H1 (cell line): ENCODE results near the gene CAPZB. TPM values are rescaled to one million over a fixed set of nuclear protein-coding genes. Genes with fewer than 3 reads are reported as not detected.
A peak's percentile ranks its signal among the peaks of the same experiment; 100 is the strongest.

ENCODE experiments used
- CTCF ChIA-PET: fragments of 300-600 bp; sonication (Branson Sonifier 250); formaldehyde crosslinking; loops from one replicate; lab custom pipeline; 2021; ENCODE audit not compliant: partially characterized antibody; lab: Charles Lee
- POLR2A ChIA-PET: fragments of 300-600 bp; sonication (Branson Sonifier 250); formaldehyde crosslinking; loops from one replicate; lab custom pipeline; 2021; ENCODE audit warnings: inconsistent platforms; ENCODE audit not compliant: partially characterized antibody; lab: Charles Lee
- DNase-seq, 2 experiments: peaks; one replicate each; pipeline versions ENCODE4 v3.0.0 to v3.0.0-alpha.2; 2010 to 2022; ENCODE audit warnings: low spot score in 2 of 2, low read depth in 1 of 2, mixed read lengths in 1 of 2
- FAIRE-seq: peaks from 2 replicates; lab custom pipeline; 2011; peaks lifted over from hg19 to GRCh38; lab: Jason Lieb, UNC
- H2AFZ ChIP-seq: 2 replicates; pipeline ENCODE4 v1.8.1; 2012; ENCODE audit warnings: low read length, inconsistent platforms
- H2AK5ac ChIP-seq: 2 replicates; pipeline ENCODE4 v1.6.1; 2013; ENCODE audit warnings: low read depth, low read length
- H2BK120ac ChIP-seq: replicated peaks from 2 replicates; pipeline ENCODE3; 2013; ENCODE audit warnings: low read depth, low read length, inconsistent platforms
- H2BK12ac ChIP-seq: 2 replicates; pipeline ENCODE4 v1.6.1; 2013; ENCODE audit warnings: low read depth, low read length
- H2BK15ac ChIP-seq: 2 replicates; pipeline ENCODE4 v1.6.1; 2013; ENCODE audit warnings: low read length
- H2BK20ac ChIP-seq: 2 replicates; pipeline ENCODE4 v1.6.1; 2013; ENCODE audit warnings: low read length
- H2BK5ac ChIP-seq: 2 replicates; pipeline ENCODE4 v1.6.1; 2013; ENCODE audit warnings: low read depth, low read length
- H3K14ac ChIP-seq: 2 replicates; pipeline ENCODE4 v1.6.1; 2013; ENCODE audit warnings: inconsistent platforms; ENCODE audit not compliant: insufficient read length
- H3K18ac ChIP-seq: 2 replicates; pipeline ENCODE4 v1.6.1; 2013; ENCODE audit warnings: low read length; ENCODE audit errors: extremely low read depth
- H3K23ac ChIP-seq: 2 replicates; pipeline ENCODE4 v1.6.1; 2013; ENCODE audit warnings: inconsistent platforms; ENCODE audit not compliant: insufficient read length
- H3K23me2 ChIP-seq: 2 replicates; pipeline ENCODE4 v1.6.1; 2013; ENCODE audit warnings: low read depth, low read length
- H3K27ac ChIP-seq: 2 replicates; pipeline ENCODE4 v1.6.1; 2011; ENCODE audit warnings: low read depth, low read length, inconsistent platforms
- H3K27me3 ChIP-seq, 4 experiments: replicated peaks in 1 of 4; 1 replicate in 1 of 4; 2 replicates in 3 of 4; pipeline versions ENCODE4 v1.6.1 to v1.8.1; 2011 to 2013; ENCODE audit warnings: low read length in 3 of 4, mild to moderate bottlenecking in 3 of 4, inconsistent platforms in 2 of 4, mixed read lengths in 2 of 4, moderate library complexity in 1 of 4; ENCODE audit not compliant: control insufficient read depth in 3 of 4, insufficient read depth in 3 of 4; ENCODE audit errors: extremely low read depth in 1 of 4
- H3K36me3 ChIP-seq, 4 experiments: 2 replicates each; pipeline versions ENCODE4 v1.6.1 to v1.8.1; 2011 to 2013; ENCODE audit warnings: mild to moderate bottlenecking in 4 of 4, low read length in 3 of 4, moderate library complexity in 2 of 4, control low read depth in 1 of 4, inconsistent platforms in 1 of 4; ENCODE audit not compliant: insufficient read depth in 4 of 4, control insufficient read depth in 2 of 4
- H3K4ac ChIP-seq: replicated peaks from 2 replicates; pipeline ENCODE3; 2013; ENCODE audit warnings: low read length, low read depth, mixed read lengths, inconsistent platforms; ENCODE audit not compliant: insufficient read length
- H3K4me1 ChIP-seq, 4 experiments: replicated peaks in 1 of 4; 1 replicate in 1 of 4; 2 replicates in 3 of 4; pipeline versions ENCODE4 v1.6.1 to v1.8.1; 2011 to 2013; ENCODE audit warnings: low read length in 3 of 4, inconsistent platforms in 2 of 4, mixed read lengths in 1 of 4; ENCODE audit not compliant: insufficient read depth in 4 of 4, control insufficient read depth in 3 of 4
- H3K4me2 ChIP-seq, 2 experiments: 2 replicates each; pipeline versions ENCODE4 v1.6.1 to v1.8.1; 2011 to 2013; ENCODE audit warnings: low read depth in 2 of 2, low read length in 2 of 2, control low read depth in 1 of 2, inconsistent platforms in 1 of 2, mild to moderate bottlenecking in 1 of 2; ENCODE audit not compliant: insufficient read depth in 1 of 2
- H3K4me3 ChIP-seq, 4 experiments: fragments of 200-600, 300-600 bp in 1 of 4; sonication (generic), shearing (Covaris generic), sonication (Bioruptor Twin) in 1 of 4; 2 replicates each; pipeline versions ENCODE4 v1.5.1 to v1.8.1; 2011 to 2016; ENCODE audit warnings: low read length in 4 of 4, low read depth in 3 of 4, control low read depth in 2 of 4, inconsistent platforms in 2 of 4, mild to moderate bottlenecking in 2 of 4, mixed read lengths in 1 of 4, moderate library complexity in 1 of 4; ENCODE audit not compliant: insufficient read depth in 2 of 4; ENCODE audit errors: extremely low read depth in 1 of 4
- H3K56ac ChIP-seq: replicated peaks from 2 replicates; pipeline ENCODE3; 2013; ENCODE audit warnings: low read depth, mild to moderate bottlenecking, mixed read lengths, low read length, inconsistent platforms; ENCODE audit not compliant: insufficient read length
- H3K79me1 ChIP-seq: 2 replicates; pipeline ENCODE4 v1.6.1; 2013; ENCODE audit warnings: low read depth, low read length, control low read depth
- H3K79me2 ChIP-seq, 2 experiments: 2 replicates each; pipeline versions ENCODE4 v1.6.1 to v1.8.1; 2012 to 2013; ENCODE audit warnings: low read length in 2 of 2, mild to moderate bottlenecking in 2 of 2, inconsistent platforms in 1 of 2; ENCODE audit not compliant: insufficient read depth in 2 of 2, control insufficient read depth in 1 of 2
- H3K9ac ChIP-seq, 4 experiments: replicated peaks in 1 of 4; 1 replicate in 1 of 4; 2 replicates in 3 of 4; pipeline versions ENCODE4 v1.6.1 to v1.8.1; 2011 to 2013; ENCODE audit warnings: low read depth in 3 of 4, low read length in 3 of 4, control low read depth in 2 of 4, mild to moderate bottlenecking in 2 of 4, moderate library complexity in 2 of 4, inconsistent platforms in 1 of 4; ENCODE audit errors: extremely low read depth in 1 of 4
- H3K9me3 ChIP-seq, 2 experiments: 2 replicates each; pipeline versions ENCODE4 v1.6.1 to v1.8.1; 2012 to 2013; ENCODE audit warnings: mild to moderate bottlenecking in 2 of 2, moderate library complexity in 2 of 2, control low read depth in 1 of 2, inconsistent platforms in 1 of 2, low read depth in 1 of 2, low read length in 1 of 2, mixed read lengths in 1 of 2; ENCODE audit not compliant: insufficient read depth in 2 of 2
- H4K20me1 ChIP-seq, 2 experiments: replicated peaks in 1 of 2; 2 replicates each; pipeline versions ENCODE3 to v1.8.1; 2011 to 2013; ENCODE audit warnings: inconsistent platforms in 2 of 2, low read length in 2 of 2, mild to moderate bottlenecking in 1 of 2; ENCODE audit not compliant: insufficient read depth in 2 of 2, control insufficient read depth in 1 of 2
- H4K5ac ChIP-seq: 2 replicates; pipeline ENCODE4 v1.6.1; 2013; ENCODE audit warnings: low read length, low read depth, mixed read lengths, inconsistent platforms; ENCODE audit not compliant: insufficient read length
- H4K8ac ChIP-seq: 2 replicates; pipeline ENCODE4 v1.8.0; 2013; ENCODE audit warnings: mild to moderate bottlenecking, moderate library complexity, low read length, inconsistent platforms; ENCODE audit not compliant: insufficient read depth; ENCODE audit errors: extremely low read depth
- H4K91ac ChIP-seq: replicated peaks from 2 replicates; pipeline ENCODE3; 2013; ENCODE audit warnings: low read length, mixed read lengths, inconsistent platforms; ENCODE audit not compliant: insufficient read length
- CBX5 ChIP-seq: fragments of 300-800, 300-1000 bp; sonication (generic); IDR thresholded peaks from 2 replicates; pipeline ENCODE4 v1.7.1; 2016; ENCODE audit warnings: antibody characterized with exemption, low read length, low read depth
- NRF1 ChIP-seq: IDR thresholded peaks from 2 replicates; pipeline ENCODE4 v1.6.1; 2011; ENCODE audit warnings: mild to moderate bottlenecking, low read depth, low read length, improper control_type of control experiment
- WGBS, 2 experiments: shearing (Covaris generic) in 1 of 2; methylation state at CpG; one replicate each; pipeline versions ENCODE4 v1.1.6 to v1.1.7; 2013 to 2015; ENCODE audit warnings: low lambda C conversion rate in 2 of 2, mixed read lengths in 2 of 2, inconsistent platforms in 1 of 2, low coverage in 1 of 2, missing lambda C conversion rate in 1 of 2; ENCODE audit not compliant: insufficient replicate concordance in 2 of 2, insufficient coverage in 1 of 2, insufficient read length in 1 of 2; ENCODE audit errors: extremely low coverage in 1 of 2, missing lambda C conversion rate in 1 of 2; 5-methylcytosine and 5-hydroxymethylcytosine counted together
- polyA plus RNA-seq, 7 experiments: library from polyadenylated mRNA; depleted of rRNA in 3 of 7; stranded (reverse) in 5 of 7; unstranded in 2 of 7; fragments of >200 nt in 5 of 7; fragments of 200-250 nt in 2 of 7; gene quantifications; 1 replicate in 5 of 7; 2 replicates in 1 of 7; 4 replicates in 1 of 7; pipeline versions ENCODE4 v1.2.1 to v1.2.3, GENCODE V29; 2011 to 2013; ENCODE audit warnings: missing spikeins in 2 of 7, mixed read lengths in 2 of 7
- total RNA-seq: library from RNA; stranded (reverse); fragmentation: NEBNext Ultra II Directional; extraction: Animal tissue kit (Norgen Biotek cat#: 25700); gene quantifications from 2 replicates; pipeline ENCODE4 v1.2.1, GENCODE V29; 2021

Gene CAPZB
- total and polyA plus RNA-seq, 2 of the 8 experiments (the other 6 are each of a cell fraction or from before 2014, with no cell fraction given), result 162 to 371 TPM

DNA sequence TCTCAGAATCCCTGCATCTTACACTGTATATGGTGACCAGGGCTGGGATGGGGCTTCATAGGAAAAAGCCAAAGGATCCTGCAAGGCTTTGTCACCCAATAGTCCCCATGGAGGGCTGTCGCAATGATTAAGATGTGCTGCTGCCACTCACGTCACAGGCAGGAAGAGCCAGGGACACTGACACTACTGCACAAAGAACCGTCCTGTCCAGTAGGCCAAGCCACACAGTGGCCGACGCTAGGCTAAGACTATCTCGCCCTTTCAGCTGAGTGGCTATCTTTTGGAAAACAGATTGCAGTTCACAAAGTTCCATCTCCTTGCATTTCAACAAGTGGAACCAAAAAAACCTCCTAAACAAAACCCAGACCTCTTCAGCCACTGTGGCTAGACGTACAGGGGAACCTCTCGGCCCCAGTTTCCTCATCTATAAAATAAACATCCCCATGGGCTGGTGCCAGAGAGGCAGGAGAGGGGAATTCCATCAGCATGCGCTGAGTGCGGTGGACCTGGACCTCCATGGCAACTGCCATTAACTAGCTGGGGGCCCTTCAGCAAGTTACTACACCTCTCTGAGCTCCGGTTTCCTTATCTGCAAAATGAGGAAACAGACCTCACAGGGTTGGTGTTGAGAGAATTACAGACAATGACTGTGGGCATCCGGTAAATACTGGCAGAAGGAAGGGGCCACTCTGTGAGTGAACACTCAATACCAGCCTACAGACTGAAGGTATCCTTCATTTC lies 8.7 kb downstream of the CAPZB start:
- Histone ChIP-seq H3K4ac (no peak overlapping the region), H3K79me1 (peaks cover 58% of the 10 kb centered on the region), H2BK20ac (0 out of 2 replicates have a peak overlapping the region, but pooled peaks have one; percentile 40), H4K20me1 (peaks cover 59 to 67% of the 10 kb centered on the region in 2 experiments), H3K23ac (no peak overlapping the region), H3K36me3 (peaks cover 0 to 11% (median 0%) of the 10 kb centered on the region in 4 experiments; a peak in 2 of 8 replicates), H3K4me2 (no peak overlapping the region), H4K5ac (no peak overlapping the region), H2BK120ac (no peak overlapping the region)
- TF ChIP-seq NRF1 (no peak), CBX5 (no peak)
- TF ChIP-seq, all 59 proteins: peak for 0
- Histone ChIP-seq H3K9me3 (no peaks in the 10 kb centered on the region), H3K79me2 (peaks cover 69 to 97% of the 10 kb centered on the region in 2 experiments), H2AK5ac (no peak overlapping the region), H2BK5ac (no peak overlapping the region), H4K91ac (no peak overlapping the region), H3K18ac (no peak overlapping the region), H4K8ac (no peak overlapping the region), H3K4me1 (peaks cover 22 to 33% (median 27%) of the 10 kb centered on the region in 4 experiments), H3K9ac (no peak overlapping the region), H3K23me2 (no peaks in the 10 kb centered on the region), H2AFZ (no peak overlapping the region), H2BK12ac (no peak overlapping the region), H3K4me3 (no peak overlapping the region), H3K56ac (no peak overlapping the region), H2BK15ac (no peak overlapping the region; the same call in 1 of the 2 replicates), H3K27ac (no peak overlapping the region), H3K14ac (no peak overlapping the region), H3K27me3 (no peaks in the 10 kb centered on the region)
- FAIRE-seq (no peak), DNase-seq (no peak)
- POLR2A ChIA-PET, result no interaction called here
- CTCF ChIA-PET, result interaction anchor here (1.6 to 8.6 kb wide), 2 partner anchors 8 to 105 kb away, joined by 5 to 53 read pairs; no protein-coding TSS in a partner anchor
- WGBS, 2 experiments, result 92% methylated on average over 12 of the region's 12 CpGs; no CpG with 5 or more reads in 1 of the 2 experiments
